HepG2 (cell line): ENCODE measurements around the gene IKZF3. TPM values are rescaled to one million over a fixed set of nuclear protein-coding genes. Genes with fewer than 3 reads are reported as not detected.

Experiments
- CHD4 ChIP-seq: fragments of 200-600 bp; sonication (generic); IDR thresholded peaks from 2 replicates; pipeline ENCODE4 v1.7.0; 2017; ENCODE audit warnings: mild to moderate bottlenecking, low read length, borderline replicate concordance
- FLYWCH1 ChIP-seq: sonication (generic); formaldehyde crosslinking; IDR thresholded peaks from 2 replicates; pipeline ENCODE4 v1.8.1; 2023; ENCODE audit warnings: mild to moderate bottlenecking, missing genetic modification reagents
- JUND ChIP-seq: sonication (generic); formaldehyde crosslinking; IDR thresholded peaks from 2 replicates; pipeline ENCODE4 v1.8.0; 2022; ENCODE audit warnings: mild to moderate bottlenecking, missing genetic modification reagents
- MNT ChIP-seq: fragments of 450-650 bp; IDR thresholded peaks from 2 replicates; pipeline ENCODE4 v1.6.1; 2016
- NR0B2 ChIP-seq: sonication (generic); formaldehyde crosslinking; IDR thresholded peaks from 2 replicates; pipeline ENCODE4 v1.4.0; 2020; ENCODE audit warnings: mild to moderate bottlenecking, missing genetic modification reagents
- PAWR ChIP-seq: sonication (generic); formaldehyde crosslinking; IDR thresholded peaks from 2 replicates; pipeline ENCODE4 v1.4.0; 2020; ENCODE audit warnings: missing genetic modification reagents, mild to moderate bottlenecking, borderline replicate concordance
- PLSCR1 ChIP-seq: sonication (generic); formaldehyde crosslinking; IDR thresholded peaks from 2 replicates; pipeline ENCODE4 v1.5.0; 2020; ENCODE audit warnings: missing genetic modification reagents, mild to moderate bottlenecking, borderline replicate concordance
- RAD51 ChIP-seq: fragments of 450-650 bp; IDR thresholded peaks from 2 replicates; pipeline ENCODE4 v1.6.1; 2016; ENCODE audit warnings: borderline replicate concordance
- RBFOX2 ChIP-seq: fragments of 200-400 bp; formaldehyde crosslinking; IDR thresholded peaks from 2 replicates; pipeline ENCODE4 v1.6.1; 2017; ENCODE audit warnings: low read depth, mild to moderate bottlenecking, low read length
- TGIF2 ChIP-seq: IDR thresholded peaks from 2 replicates; pipeline ENCODE4 v1.6.1; 2016; ENCODE audit warnings: control low read depth, missing compliant biosample characterization
- U2AF2 ChIP-seq: fragments of 200-400 bp; formaldehyde crosslinking; IDR thresholded peaks from 2 replicates; pipeline ENCODE4 v1.6.1; 2017; ENCODE audit warnings: low read depth, mild to moderate bottlenecking, low read length
- ZBTB40 ChIP-seq, 2 experiments: fragments of 450-650 bp in 1 of 2; sonication (generic) in 1 of 2; formaldehyde crosslinking in 1 of 2; IDR thresholded peaks; 2 replicates each; pipeline versions ENCODE4 v1.6.1 to v1.8.0; 2016 to 2022; ENCODE audit warnings: antibody characterized with exemption in 1 of 2, mild to moderate bottlenecking in 1 of 2, missing genetic modification reagents in 1 of 2
- ZNF234 ChIP-seq: sonication (generic); formaldehyde crosslinking; conservative IDR thresholded peaks from 2 replicates; pipeline ENCODE4 v1.5.1; 2020; ENCODE audit warnings: mild to moderate bottlenecking, missing genetic modification reagents
- ZNF605 ChIP-seq: sonication (generic); formaldehyde crosslinking; IDR thresholded peaks from 2 replicates; pipeline ENCODE4 v1.8.0; 2022; ENCODE audit warnings: mild to moderate bottlenecking, missing genetic modification reagents
- ZNF678 ChIP-seq: sonication (generic); formaldehyde crosslinking; IDR thresholded peaks from 2 replicates; pipeline ENCODE4 v1.4.0; 2020; ENCODE audit warnings: mild to moderate bottlenecking, missing genetic modification reagents
- ZNF703 ChIP-seq: sonication (generic); formaldehyde crosslinking; IDR thresholded peaks from 2 replicates; pipeline ENCODE4 v1.5.1; 2020; ENCODE audit warnings: missing genetic modification reagents, mild to moderate bottlenecking, moderate library complexity, borderline replicate concordance
- polyA plus RNA-seq, 8 experiments: library from polyadenylated mRNA; depleted of rRNA in 3 of 8; stranded (reverse) in 7 of 8; unstranded in 1 of 8; fragments of >200 nt; fragmentation: Illumina TruSeq in 4 of 8; extraction: Trizol in 4 of 8; gene quantifications; 2 replicates each; pipeline versions ENCODE4 v1.2.1 to v1.2.3, GENCODE V29; 2011 to 2016; ENCODE audit warnings: low read depth in 4 of 8, missing spikeins in 1 of 8, mixed read lengths in 1 of 8; ENCODE audit not compliant: insufficient read depth in 1 of 8
- total RNA-seq, 5 experiments: library from RNA; depleted of rRNA; stranded (reverse); fragments of >200 nt; fragmentation: Illumina TruSeq; extraction: Trizol; gene quantifications; 2 replicates each; pipeline ENCODE4 v1.2.3, GENCODE V29; 2016; ENCODE audit warnings: low read depth in 1 of 5

The IKZF3 gene
- total and polyA plus RNA-seq, 2 of the 13 experiments (the other 11 are each of a cell fraction or from before 2014, with no cell fraction given): not detected

- TF ChIP-seq FLYWCH1 (CRISPR knock-in tag) (no peak), CHD4 (no peak), ZBTB40 (IDR thresholded peaks at IDR 0.05) (no peak), ZBTB40 (CRISPR knock-in tag; IDR thresholded peaks at IDR 0.05) (no peak), ZNF678 (CRISPR knock-in tag) (no peak), ZNF234 (no peak), MNT (no peak), ZNF605 (CRISPR knock-in tag) (no peak; the same call in 1 of the 2 replicates), RBFOX2 (no peak), NR0B2 (CRISPR knock-in tag) (0 out of 2 replicates have a peak, but pooled peaks have one; percentile 10), PAWR (no peak), ZNF703 (CRISPR knock-in tag) (no peak), TGIF2 (CRISPR knock-in tag) (no peak; the same call in 1 of the 2 replicates), RAD51 (no peak), U2AF2 (no peak), JUND (CRISPR knock-in tag) (peak; percentile 38; the same call in 1 of the 2 replicates), PLSCR1 (CRISPR knock-in tag) (no peak)
Observed at GRCh38 chr17:39740357-39741111, 123.6 kb downstream of the IKZF3 start (continued).
